ENCODE results near the gene NRN1L. TPM values are rescaled to one million over a fixed set of nuclear protein-coding genes. Genes with fewer than 3 reads are reported as not detected.
A peak's percentile ranks its signal among the peaks of the same experiment; 100 is the strongest.

The NRN1L gene
- total and polyA plus RNA-seq, 4 donors, result 1.1 to 5.8 (median 3.6) TPM

DNA sequence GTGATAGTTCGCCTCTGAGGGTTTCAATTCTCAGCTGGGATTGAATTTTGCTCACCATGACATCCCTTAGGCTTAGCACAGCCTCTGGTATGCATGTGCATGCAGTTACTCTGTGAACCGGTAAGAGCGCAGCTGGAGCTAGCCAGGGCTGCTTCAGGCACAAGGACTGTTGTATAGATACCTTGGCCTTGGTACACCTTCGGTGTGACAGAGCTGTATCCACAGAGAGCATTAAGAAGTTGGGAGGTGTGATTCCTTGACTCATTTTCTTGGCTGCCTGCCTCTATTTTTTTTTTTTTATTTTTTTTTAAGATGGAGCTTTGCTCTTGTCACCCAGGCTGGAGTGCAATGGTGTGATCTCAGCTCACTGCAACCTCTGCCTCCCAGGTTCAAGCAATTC is 40.2 kb upstream of the NRN1L start:
- no peaks in the 10 kb centered on the region for H3K27me3 ChIP-seq (ENCODE audit: control insufficient read depth in 3 of 3, insufficient read depth in 3 of 3, low read length in 2 of 3)
- no peak overlapping the region for H3K4me3 ChIP-seq
- DNase-seq (no peak), ATAC-seq (ENCODE audit: insufficient read depth, low FRiP score) (no peak)
- no peak overlapping the region for H3K9ac ChIP-seq (ENCODE audit: insufficient read depth in 1 of 2, low read length in 2 of 2)
- no peaks in the 10 kb centered on the region for H3K9me3 ChIP-seq (ENCODE audit: control insufficient read depth in 4 of 4, insufficient read depth in 3 of 4, low read length in 3 of 4)
- H3K36me3 ChIP-seq (ENCODE audit: control insufficient read depth in 4 of 4, insufficient read depth in 4 of 4, low read length in 4 of 4), result peaks cover 0 to 6% (median 1%) of the 10 kb centered on the region in 4 donors
- H3K27ac ChIP-seq (ENCODE audit: low read depth in 1 of 2, low read length in 1 of 2), result peak overlapping the region; percentile 10 to 12
- TF ChIP-seq, protein P1, sequence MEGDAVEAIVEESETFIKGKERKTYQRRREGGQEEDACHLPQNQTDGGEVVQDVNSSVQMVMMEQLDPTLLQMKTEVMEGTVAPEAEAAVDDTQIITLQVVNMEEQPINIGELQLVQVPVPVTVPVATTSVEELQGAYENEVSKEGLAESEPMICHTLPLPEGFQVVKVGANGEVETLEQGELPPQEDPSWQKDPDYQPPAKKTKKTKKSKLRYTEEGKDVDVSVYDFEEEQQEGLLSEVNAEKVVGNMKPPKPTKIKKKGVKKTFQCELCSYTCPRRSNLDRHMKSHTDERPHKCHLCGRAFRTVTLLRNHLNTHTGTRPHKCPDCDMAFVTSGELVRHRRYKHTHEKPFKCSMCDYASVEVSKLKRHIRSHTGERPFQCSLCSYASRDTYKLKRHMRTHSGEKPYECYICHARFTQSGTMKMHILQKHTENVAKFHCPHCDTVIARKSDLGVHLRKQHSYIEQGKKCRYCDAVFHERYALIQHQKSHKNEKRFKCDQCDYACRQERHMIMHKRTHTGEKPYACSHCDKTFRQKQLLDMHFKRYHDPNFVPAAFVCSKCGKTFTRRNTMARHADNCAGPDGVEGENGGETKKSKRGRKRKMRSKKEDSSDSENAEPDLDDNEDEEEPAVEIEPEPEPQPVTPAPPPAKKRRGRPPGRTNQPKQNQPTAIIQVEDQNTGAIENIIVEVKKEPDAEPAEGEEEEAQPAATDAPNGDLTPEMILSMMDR (IDR thresholded peaks at IDR 0.05; ENCODE audit: control extremely low read depth, extremely low read depth), result no peak
- 85 to 88% methylated on average over 4 of the region's 4 CpGs for WGBS, 2 donors
- H3K4me1 ChIP-seq (ENCODE audit: control insufficient read depth in 5 of 5, insufficient read depth in 5 of 5, low read length in 5 of 5), result peaks cover 20 to 45% (median 24%) of the 10 kb centered on the region in 5 donors

DNA sequence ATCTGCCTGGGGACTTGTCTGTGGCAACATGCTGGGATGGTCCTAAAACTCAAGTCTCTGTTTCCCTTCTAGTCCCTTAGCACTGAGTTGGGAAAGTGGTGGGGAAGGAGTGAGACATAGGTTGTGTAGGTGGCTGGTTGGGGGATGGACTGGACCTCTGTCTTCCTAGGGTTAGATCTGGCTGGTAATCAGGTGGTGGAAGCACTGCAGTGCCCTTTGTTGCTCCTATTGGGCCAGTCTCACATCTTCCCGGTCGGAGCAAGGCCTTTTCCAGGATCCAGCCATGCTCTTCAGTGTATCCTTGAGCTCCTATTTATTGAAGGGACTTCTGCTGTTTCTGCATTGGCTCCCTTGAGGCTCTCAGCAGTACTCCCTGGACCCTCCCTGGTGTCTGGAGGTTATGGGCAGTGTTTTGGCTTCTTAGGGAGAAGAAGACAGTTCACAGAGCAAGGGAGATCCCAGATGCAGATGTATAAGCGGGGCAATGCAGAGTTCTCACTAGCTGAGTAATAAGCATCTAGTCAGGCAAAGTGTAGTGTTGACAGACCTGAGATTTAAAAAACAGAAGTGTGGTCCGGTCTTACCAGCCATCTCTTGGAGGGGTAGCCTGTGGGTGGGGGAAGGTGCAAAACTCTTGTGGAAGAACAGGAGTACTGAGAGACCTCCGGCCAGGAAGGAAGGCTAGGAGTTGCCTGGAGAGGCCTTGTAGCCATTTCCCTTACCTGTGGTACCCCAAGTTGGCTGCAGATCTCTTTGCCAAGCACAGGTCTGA is 39.2 kb upstream of the NRN1L start:
- 67 to 74% methylated on average over 5 of the region's 5 CpGs for WGBS, 2 donors
- Histone ChIP-seq H3K27ac (ENCODE audit: low read depth in 1 of 2, low read length in 1 of 2) (peak overlapping the region; percentile 71 to 93), H3K9me3 (ENCODE audit: control insufficient read depth in 4 of 4, insufficient read depth in 3 of 4, low read length in 3 of 4) (no peaks in the 10 kb centered on the region), H3K4me3 (no peak overlapping the region), H3K9ac (ENCODE audit: insufficient read depth in 1 of 2, low read length in 2 of 2) (peak overlapping the region; percentile 44 to 87), H3K36me3 (ENCODE audit: control insufficient read depth in 4 of 4, insufficient read depth in 4 of 4, low read length in 4 of 4) (peaks cover 0 to 6% (median 2%) of the 10 kb centered on the region in 4 donors), H3K27me3 (ENCODE audit: control insufficient read depth in 3 of 3, insufficient read depth in 3 of 3, low read length in 2 of 3) (no peaks in the 10 kb centered on the region), H3K4me1 (ENCODE audit: control insufficient read depth in 5 of 5, insufficient read depth in 5 of 5, low read length in 5 of 5) (peaks cover 20 to 45% (median 24%) of the 10 kb centered on the region in 5 donors)
- DNase-seq, result no peak
- TF ChIP-seq, protein P1 (IDR thresholded peaks at IDR 0.05; ENCODE audit: control extremely low read depth, extremely low read depth), result no peak
- ATAC-seq (ENCODE audit: insufficient read depth, low FRiP score), result no peak

DNA sequence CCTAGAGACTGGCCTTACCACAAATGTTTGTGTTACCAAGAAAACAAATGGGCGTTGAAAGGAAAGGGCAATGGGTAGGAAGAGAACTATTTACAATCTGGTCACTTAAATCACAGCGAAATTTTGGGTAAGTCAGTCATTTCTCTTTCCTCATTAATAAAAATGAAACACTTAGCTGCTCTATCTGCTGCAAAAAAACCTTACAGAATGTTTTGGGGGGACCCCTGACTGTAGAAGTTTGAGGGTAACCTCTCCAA is 38.7 kb upstream of the NRN1L start:
- H3K9me3 ChIP-seq (ENCODE audit: control insufficient read depth in 4 of 4, insufficient read depth in 3 of 4, low read length in 3 of 4), result no peaks in the 10 kb centered on the region
- H3K4me1 ChIP-seq (ENCODE audit: control insufficient read depth in 5 of 5, insufficient read depth in 5 of 5, low read length in 5 of 5), result peaks cover 20 to 45% (median 24%) of the 10 kb centered on the region in 5 donors
- 7 to 9% methylated on average over 2 of the region's 2 CpGs for WGBS, 2 donors
- TF ChIP-seq, protein P1 (IDR thresholded peaks at IDR 0.05; ENCODE audit: control extremely low read depth, extremely low read depth), result no peak
- H3K9ac ChIP-seq (ENCODE audit: insufficient read depth in 1 of 2, low read length in 2 of 2), result peak overlapping the region; percentile 44 to 87
- peak overlapping the region; percentile 93 to 97 for H3K27ac ChIP-seq (ENCODE audit: low read depth in 1 of 2, low read length in 1 of 2)
- DNase-seq, result no peak
- peaks cover 0 to 6% (median 2%) of the 10 kb centered on the region in 4 donors for H3K36me3 ChIP-seq (ENCODE audit: control insufficient read depth in 4 of 4, insufficient read depth in 4 of 4, low read length in 4 of 4)
- H3K4me3 ChIP-seq, result peak overlapping the region; percentile 78
- H3K27me3 ChIP-seq (ENCODE audit: control insufficient read depth in 3 of 3, insufficient read depth in 3 of 3, low read length in 2 of 3), result no peaks in the 10 kb centered on the region
- ATAC-seq (ENCODE audit: insufficient read depth, low FRiP score), result no peak

Data from lung (tissue), 12 donors.